GM18505 (cell line): ENCODE results near the gene SCAPER.
"Not testable (repeated sequence)": the region's sequence is repeated elsewhere in the genome, so short reads cannot be mapped to it uniquely, and the experiment has no call there.

ENCODE experiments used
- ATAC-seq: cut with Tn5 transposase; IDR thresholded peaks from one replicate; pipeline ENCODE4 v1.9.1; 2021; ENCODE audit not compliant: unreplicated experiment
- POLR2A ChIP-seq: IDR thresholded peaks from 4 replicates; pipeline ENCODE4 v1.6.1; 2011; ENCODE audit warnings: borderline replicate concordance; ENCODE audit not compliant: insufficient read depth, insufficient read length; ENCODE audit errors: extremely low read depth

The SCAPER gene

GRCh38 chr15:76328106-76328696 is 576.9 kb downstream of the SCAPER start:
- ATAC-seq, result no peak

GRCh38 chr15:76327191-76328105 is 577.7 kb downstream of the SCAPER start:
- ATAC-seq, result no peak
- TF ChIP-seq POLR2A, result no peak

More at GRCh38 chr15:76328106-76328696, 576.9 kb downstream of the SCAPER start:
- no peak for TF ChIP-seq POLR2A

GRCh38 chr15:76325704-76326103 is 579.4 kb downstream of the SCAPER start:
- ATAC-seq, result no peak
- TF ChIP-seq POLR2A, result no peak

- no peak for TF ChIP-seq POLR2A
These were observed 581.1 kb downstream of the SCAPER start for GRCh38 chr15:76324066-76324465.

GRCh38 chr15:76321602-76322001 is 583.5 kb downstream of the SCAPER start:
- ATAC-seq, result no peak
- TF ChIP-seq POLR2A, result no peak

More at GRCh38 chr15:76324066-76324465, 581.1 kb downstream of the SCAPER start:
- ATAC-seq, result no peak

- no peak for TF ChIP-seq POLR2A
- ATAC-seq, result no peak
These were observed 584.0 kb downstream of the SCAPER start for GRCh38 chr15:76321171-76321570.

- ATAC-seq, result no peak
- TF ChIP-seq POLR2A, result no peak
These were observed 585.1 kb downstream of the SCAPER start for GRCh38 chr15:76320012-76320411.

GRCh38 chr15:76313731-76314130 is 591.4 kb downstream of the SCAPER start:
- no peak for ATAC-seq
- TF ChIP-seq POLR2A, result no peak

- ATAC-seq, result not testable (repeated sequence)
These were observed 592.0 kb downstream of the SCAPER start for GRCh38 chr15:76313175-76313567.

- no peak for ATAC-seq
- no peak for TF ChIP-seq POLR2A
These were observed 592.5 kb downstream of the SCAPER start for GRCh38 chr15:76312540-76313174.

GRCh38 chr15:76311100-76311953 is 593.8 kb downstream of the SCAPER start, which contains the start of gene ETFA:
TSS of gene ETFA (minus strand) at chr15:76311469. CDS start at chr15:76311388, 81 bp downstream.
- peak; percentile 93 for ATAC-seq
- peak; percentile 94 for TF ChIP-seq POLR2A

GRCh38 chr15:76310475-76311099 is 594.6 kb downstream of the SCAPER start:
- TF ChIP-seq POLR2A, result no peak
- peak; percentile 10 for ATAC-seq
